Measurements from ENCODE around the gene SLC35A3.
A peak's percentile ranks its signal among the peaks of the same experiment; 100 is the strongest.

SLC35A3 gene

GRCh38 chr1:99943223-99943794 lies 26.5 kb upstream of the SLC35A3 start:
- TF ChIP-seq, protein P1, sequence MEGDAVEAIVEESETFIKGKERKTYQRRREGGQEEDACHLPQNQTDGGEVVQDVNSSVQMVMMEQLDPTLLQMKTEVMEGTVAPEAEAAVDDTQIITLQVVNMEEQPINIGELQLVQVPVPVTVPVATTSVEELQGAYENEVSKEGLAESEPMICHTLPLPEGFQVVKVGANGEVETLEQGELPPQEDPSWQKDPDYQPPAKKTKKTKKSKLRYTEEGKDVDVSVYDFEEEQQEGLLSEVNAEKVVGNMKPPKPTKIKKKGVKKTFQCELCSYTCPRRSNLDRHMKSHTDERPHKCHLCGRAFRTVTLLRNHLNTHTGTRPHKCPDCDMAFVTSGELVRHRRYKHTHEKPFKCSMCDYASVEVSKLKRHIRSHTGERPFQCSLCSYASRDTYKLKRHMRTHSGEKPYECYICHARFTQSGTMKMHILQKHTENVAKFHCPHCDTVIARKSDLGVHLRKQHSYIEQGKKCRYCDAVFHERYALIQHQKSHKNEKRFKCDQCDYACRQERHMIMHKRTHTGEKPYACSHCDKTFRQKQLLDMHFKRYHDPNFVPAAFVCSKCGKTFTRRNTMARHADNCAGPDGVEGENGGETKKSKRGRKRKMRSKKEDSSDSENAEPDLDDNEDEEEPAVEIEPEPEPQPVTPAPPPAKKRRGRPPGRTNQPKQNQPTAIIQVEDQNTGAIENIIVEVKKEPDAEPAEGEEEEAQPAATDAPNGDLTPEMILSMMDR (IDR thresholded peaks at IDR 0.05; ENCODE audit: unreplicated experiment in 3 of 3), result no peak
- peaks cover 8% of the 10 kb centered on the region for H3K27me3 Mint-ChIP-seq (ENCODE audit: low read depth)
- H3K36me3 Mint-ChIP-seq (ENCODE audit: low read depth), result no peaks in the 10 kb centered on the region
- peak overlapping the region in 2 of 3 experiments; percentile 8 to 17 for H3K4me3 Mint-ChIP-seq
- H3K4me1 Mint-ChIP-seq, result peaks cover 17% of the 10 kb centered on the region
- no peaks in the 10 kb centered on the region for H3K9me3 Mint-ChIP-seq
- H3K27ac Mint-ChIP-seq, result peak overlapping the region; percentile 63 to 92 (median 76)

- H3K4me3 Mint-ChIP-seq, result no peak overlapping the region
- peaks cover 17% of the 10 kb centered on the region for H3K4me1 Mint-ChIP-seq
- TF ChIP-seq, protein P1 (IDR thresholded peaks at IDR 0.05; ENCODE audit: unreplicated experiment in 3 of 3), result no peak
- peaks cover 8% of the 10 kb centered on the region for H3K27me3 Mint-ChIP-seq (ENCODE audit: low read depth)
- no peaks in the 10 kb centered on the region for H3K36me3 Mint-ChIP-seq (ENCODE audit: low read depth)
- peak overlapping the region; percentile 63 to 92 (median 76) for H3K27ac Mint-ChIP-seq
- no peaks in the 10 kb centered on the region for H3K9me3 Mint-ChIP-seq
These were observed 25.6 kb upstream of the SLC35A3 start for GRCh38 chr1:99944192-99944591.

GRCh38 chr1:99945174-99945573 lies 24.6 kb upstream of the SLC35A3 start:
- no peaks in the 10 kb centered on the region for H3K36me3 Mint-ChIP-seq (ENCODE audit: low read depth)

DNA sequence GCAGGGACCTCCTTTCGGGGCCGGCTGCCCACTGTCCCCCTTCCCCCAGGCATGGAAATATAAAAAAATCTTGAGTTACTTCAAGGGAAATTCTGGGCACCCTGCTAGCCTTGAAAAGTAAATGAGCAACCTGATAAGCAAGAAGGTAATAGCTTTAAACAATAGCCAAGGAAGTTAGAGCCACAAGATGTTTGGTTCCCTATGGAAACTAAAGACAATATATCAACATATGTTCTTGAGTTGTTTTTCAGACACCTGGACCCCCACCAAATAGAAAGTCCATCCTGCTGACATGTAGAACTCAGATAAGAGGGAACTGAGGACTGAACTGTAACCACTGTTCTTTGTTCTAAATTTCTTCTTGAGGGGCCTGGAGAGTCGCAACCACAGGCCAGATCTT lies 19.3 kb upstream of the SLC35A3 start:
- Mint-ChIP-seq H3K9me3 (no peaks in the 10 kb centered on the region), H3K27me3 (ENCODE audit: low read depth) (no peaks in the 10 kb centered on the region), H3K27ac (no peak overlapping the region), H3K4me3 (no peak overlapping the region), H3K4me1 (no peaks in the 10 kb centered on the region), H3K36me3 (ENCODE audit: low read depth) (no peaks in the 10 kb centered on the region)
- TF ChIP-seq, protein P1 (IDR thresholded peaks at IDR 0.05; ENCODE audit: unreplicated experiment in 3 of 3), result no peak

More at GRCh38 chr1:99945174-99945573, 24.6 kb upstream of the SLC35A3 start:
- H3K4me3 Mint-ChIP-seq, result no peak overlapping the region
- TF ChIP-seq, protein P1 (IDR thresholded peaks at IDR 0.05; ENCODE audit: unreplicated experiment in 3 of 3), result no peak
- peaks cover 4% of the 10 kb centered on the region for H3K27me3 Mint-ChIP-seq (ENCODE audit: low read depth)
- H3K4me1 Mint-ChIP-seq, result peaks cover 17% of the 10 kb centered on the region
- peak overlapping the region in 1 of 3 experiments; percentile 23 for H3K27ac Mint-ChIP-seq
- H3K9me3 Mint-ChIP-seq, result no peaks in the 10 kb centered on the region

DNA sequence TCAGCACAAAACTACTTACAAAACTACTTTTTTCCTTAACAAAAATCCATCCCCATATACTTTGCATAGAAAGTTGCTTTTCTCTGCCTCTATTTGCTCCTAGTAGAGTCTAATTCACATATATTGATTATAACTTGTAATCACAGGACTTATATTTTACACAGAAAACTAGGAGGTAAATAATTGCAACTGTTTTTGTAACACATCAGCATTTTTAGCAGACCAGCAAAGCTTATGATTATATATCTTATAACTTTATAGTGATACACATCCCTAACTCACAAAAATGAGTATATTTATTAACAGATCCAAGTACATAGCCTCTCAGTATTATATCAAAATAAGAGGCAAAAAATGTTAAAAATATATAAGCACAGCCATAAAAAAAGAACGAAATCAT lies 17.3 kb upstream of the SLC35A3 start:
- H3K27me3 Mint-ChIP-seq (ENCODE audit: low read depth), result peaks cover 3% of the 10 kb centered on the region
- TF ChIP-seq, protein P1 (IDR thresholded peaks at IDR 0.05; ENCODE audit: unreplicated experiment in 3 of 3), result no peak
- H3K27ac Mint-ChIP-seq, result no peak overlapping the region

DNA sequence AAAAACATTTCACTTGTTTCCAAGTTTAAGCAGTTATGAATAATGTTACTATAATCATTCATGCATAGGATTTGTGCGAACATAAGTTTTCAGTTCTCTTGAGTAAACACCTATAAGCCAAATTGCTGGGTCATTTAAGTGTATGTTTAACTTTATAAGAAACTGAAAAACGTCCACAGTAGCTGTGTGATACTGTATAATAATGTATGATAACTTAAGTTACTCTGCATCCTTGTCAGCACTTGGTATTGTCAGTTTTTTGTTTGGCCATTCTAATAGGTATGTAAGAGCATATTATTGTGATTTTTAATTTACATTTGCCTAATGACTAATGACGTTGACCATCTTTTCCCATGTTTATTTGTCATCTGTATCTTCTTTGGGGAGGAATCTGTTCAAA lies 14.4 kb upstream of the SLC35A3 start:
- peaks cover 3% of the 10 kb centered on the region for H3K27me3 Mint-ChIP-seq (ENCODE audit: low read depth)
- TF ChIP-seq, protein P1 (IDR thresholded peaks at IDR 0.05; ENCODE audit: unreplicated experiment in 3 of 3), result no peak
- H3K4me3 Mint-ChIP-seq, result no peak overlapping the region
- H3K27ac Mint-ChIP-seq, result no peak overlapping the region
- H3K4me1 Mint-ChIP-seq, result no peaks in the 10 kb centered on the region
- peaks cover 10% of the 10 kb centered on the region for H3K9me3 Mint-ChIP-seq
- H3K36me3 Mint-ChIP-seq (ENCODE audit: low read depth), result no peaks in the 10 kb centered on the region

More for the DNA sequence above, 17.3 kb upstream of the SLC35A3 start:
- Mint-ChIP-seq H3K9me3 (peaks cover 6% of the 10 kb centered on the region), H3K4me3 (no peak overlapping the region), H3K36me3 (ENCODE audit: low read depth) (no peaks in the 10 kb centered on the region), H3K4me1 (no peaks in the 10 kb centered on the region)
